Measurements from ENCODE around the gene NAA16.
"Not testable (repeated sequence)": the region's sequence is repeated elsewhere in the genome, so short reads cannot be mapped to it uniquely, and the experiment has no call there.

NAA16 gene

DNA sequence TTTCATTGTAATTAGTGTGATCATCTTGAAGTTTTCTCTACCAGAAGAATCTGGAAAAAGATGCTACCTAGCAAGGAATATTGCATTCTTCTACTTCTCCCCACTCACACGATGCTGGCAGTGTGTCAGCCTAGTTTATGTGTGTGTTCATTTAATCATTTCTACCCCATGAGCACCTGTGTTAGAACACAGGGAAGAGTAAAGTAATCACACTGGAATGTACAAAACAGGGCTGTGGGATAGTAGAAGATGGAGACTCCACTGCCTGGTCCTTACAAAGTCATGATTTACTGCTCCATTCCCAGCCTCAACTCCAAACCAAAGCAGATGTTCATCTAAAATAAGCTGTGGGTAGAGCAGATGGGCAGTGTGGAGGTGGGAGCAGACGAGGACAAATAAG, 98.5 kb downstream of the NAA16 start:
- no peak for DNase-seq (ENCODE audit: low spot score)

DNA sequence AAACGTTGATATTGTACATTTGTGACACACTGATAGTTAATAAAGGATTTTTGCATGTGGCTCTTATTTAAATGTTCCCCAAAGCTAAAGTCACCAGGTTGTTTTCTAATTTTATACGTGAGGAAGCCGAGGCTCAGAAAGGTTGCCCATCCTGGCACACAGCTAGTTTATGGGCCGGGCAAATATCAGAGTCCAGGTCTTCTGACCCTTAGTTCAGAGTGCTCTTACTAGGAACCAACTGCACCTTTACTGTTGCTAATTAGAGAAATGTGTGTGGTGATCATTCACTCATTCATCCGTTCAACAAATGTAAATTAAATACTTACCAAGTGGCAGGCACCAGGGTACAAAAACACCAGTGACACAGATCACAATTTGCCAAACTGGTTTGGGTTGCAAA, 100.0 kb downstream of the NAA16 start:
- DNase-seq (ENCODE audit: low spot score): no peak

DNA sequence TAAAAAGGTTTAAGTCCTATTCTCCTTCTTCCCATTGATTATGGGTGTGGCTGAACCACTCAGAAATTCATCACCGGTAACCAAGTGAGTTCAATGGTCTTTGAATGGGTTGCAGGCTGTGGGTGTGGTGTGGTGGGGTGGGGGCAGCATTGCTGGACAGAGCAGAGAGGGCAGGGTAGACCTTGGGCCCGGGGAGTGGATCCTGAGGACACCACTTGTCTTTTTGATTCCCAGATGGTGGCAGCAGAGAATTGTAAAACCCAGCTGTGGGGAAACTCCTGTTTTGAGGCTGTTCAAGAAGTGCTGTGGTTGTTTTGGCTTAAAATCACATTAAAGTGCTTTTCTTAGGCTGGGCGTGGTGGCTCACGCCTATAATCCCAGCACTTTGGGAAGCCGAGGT, 100.5 kb downstream of the NAA16 start:
- peak; percentile 63 for DNase-seq (ENCODE audit: low spot score)

DNA sequence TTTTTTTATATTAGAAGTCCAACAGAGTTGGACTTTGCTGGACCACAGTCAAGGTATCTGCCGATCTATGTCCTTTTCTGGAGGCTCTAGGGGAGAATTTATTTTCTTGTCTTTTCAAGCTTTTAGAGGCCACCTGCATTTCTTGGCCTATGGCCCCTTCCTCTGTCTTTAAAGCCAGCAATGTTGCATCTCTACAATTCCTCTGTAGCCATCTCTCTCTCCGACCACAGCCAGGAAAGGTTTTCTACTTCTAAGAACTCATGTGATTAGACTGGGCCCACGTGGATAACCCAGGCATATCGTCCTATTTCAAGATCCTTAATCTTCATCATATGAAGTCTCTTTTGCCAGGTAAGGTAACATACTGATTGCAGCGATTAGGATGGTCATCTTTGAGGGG, 102.8 kb downstream of the NAA16 start:
- DNase-seq (ENCODE audit: low spot score): no peak

DNA sequence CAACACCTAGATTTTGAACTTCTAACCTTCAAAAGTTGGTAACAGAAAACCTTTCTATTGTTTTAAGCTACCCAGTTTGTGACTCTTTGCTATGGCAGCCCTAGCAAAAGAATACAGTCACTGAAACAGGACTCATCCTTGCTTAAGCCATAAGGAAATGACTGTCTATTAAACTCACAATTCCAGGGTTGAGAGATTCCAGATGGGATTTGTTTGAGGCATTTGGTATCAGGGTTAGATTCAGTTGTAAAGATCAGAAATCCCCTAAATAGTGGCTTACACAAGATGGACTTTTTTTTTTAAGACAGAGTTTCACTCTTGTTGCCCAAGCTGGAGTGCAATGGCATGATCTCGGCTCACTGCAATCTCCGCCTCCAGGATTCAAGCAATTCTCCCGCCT, 105.2 kb downstream of the NAA16 start:
- no peak for DNase-seq (ENCODE audit: low spot score)

DNA sequence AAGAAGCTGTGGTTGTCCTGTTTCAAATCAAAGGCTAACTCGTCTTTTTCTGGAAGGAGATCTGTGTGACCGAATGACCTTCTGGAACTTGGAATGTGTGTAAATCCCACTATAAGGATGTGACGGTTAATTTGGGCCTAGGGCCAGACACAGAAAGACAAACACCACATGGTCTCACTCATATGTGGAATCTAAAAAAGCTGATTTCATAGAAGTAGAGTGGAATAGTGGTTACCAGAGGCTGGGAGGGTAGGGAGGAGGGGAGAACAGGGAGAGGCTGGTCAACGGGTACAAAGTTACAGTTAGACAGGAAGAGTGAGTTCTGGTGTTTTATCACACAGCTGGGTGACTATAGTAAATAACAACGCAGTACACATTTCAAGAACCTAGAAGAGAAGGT, 107.0 kb downstream of the NAA16 start:
- no peak for DNase-seq (ENCODE audit: low spot score)

DNA sequence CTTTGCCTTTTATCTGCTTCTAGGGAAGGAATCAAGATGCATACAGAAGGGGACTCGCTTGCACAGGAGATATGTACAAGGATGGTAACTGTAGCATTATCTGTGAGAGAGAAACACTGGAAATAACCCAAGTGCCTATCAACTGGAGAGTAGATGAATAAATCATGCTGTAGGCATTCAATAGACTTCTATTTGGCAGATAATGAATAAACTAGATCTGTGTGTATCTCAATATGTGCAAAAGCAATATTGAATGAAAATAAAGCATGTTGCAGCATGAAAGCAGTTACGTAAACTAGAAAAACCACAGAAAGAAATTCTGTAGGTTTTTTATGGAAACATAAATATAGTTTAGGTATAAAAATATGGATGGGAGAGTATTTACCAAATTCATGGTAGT, 107.7 kb downstream of the NAA16 start:
- no peak for DNase-seq (ENCODE audit: low spot score)

DNA sequence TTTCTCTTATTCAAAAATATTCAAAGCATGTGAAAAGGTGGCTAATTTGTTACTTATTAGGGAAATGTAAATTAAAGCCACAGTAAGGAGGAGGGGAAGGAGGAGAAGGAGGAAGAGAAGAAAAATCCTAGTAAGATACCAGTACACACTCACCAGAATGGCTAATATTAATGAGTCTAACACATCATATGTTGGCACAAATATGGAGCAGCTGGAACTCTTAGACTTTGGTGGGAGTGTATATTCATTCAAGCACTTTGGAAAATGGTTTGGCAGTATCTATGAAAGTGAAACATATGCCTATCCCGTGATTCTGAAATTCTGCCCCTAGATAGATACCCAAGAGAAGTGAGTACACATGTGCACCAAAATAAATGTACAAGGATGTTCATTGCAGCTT, 108.1 kb downstream of the NAA16 start:
- no peak for DNase-seq (ENCODE audit: low spot score)

DNA sequence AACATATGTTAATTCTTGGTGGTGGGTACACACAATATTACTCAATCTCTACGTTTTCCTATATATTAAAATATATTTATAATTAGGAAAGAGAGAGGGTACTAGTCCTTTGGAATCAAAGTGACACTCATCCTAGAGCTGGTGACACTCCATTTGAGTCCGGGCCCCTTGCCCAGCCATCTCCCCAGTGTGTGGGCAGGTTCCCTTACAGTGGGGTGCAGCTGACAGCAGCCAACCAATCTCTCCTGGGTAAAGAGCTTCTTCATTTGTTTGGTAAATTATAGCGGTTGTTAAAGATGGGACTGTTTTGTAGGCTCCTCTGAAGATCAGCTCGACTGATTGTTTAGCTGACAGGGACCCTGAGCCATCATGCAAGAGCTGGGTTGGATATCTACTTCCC, 109.1 kb downstream of the NAA16 start:
- no peak for DNase-seq (ENCODE audit: low spot score)

DNA sequence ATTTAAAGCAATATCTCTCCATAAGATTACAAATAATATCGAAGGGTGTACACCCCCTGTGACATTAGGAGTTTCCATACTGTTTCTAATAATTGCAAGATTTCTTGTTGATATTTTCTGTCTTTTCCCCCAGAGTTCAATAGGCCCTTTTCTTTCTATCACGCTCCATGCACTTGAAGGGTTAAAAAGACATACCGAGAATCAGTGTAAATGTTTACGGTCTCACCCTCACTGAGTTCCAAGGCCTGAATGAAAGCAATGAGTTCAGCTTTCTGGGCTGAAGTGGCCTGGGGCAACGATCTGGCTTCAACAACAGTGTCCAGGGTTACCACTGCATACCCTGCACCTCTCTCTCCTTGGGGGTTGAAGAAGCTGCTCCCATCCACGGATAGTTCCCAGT, 110.3 kb downstream of the NAA16 start:
- DNase-seq (ENCODE audit: low spot score): not testable (repeated sequence)

DNA sequence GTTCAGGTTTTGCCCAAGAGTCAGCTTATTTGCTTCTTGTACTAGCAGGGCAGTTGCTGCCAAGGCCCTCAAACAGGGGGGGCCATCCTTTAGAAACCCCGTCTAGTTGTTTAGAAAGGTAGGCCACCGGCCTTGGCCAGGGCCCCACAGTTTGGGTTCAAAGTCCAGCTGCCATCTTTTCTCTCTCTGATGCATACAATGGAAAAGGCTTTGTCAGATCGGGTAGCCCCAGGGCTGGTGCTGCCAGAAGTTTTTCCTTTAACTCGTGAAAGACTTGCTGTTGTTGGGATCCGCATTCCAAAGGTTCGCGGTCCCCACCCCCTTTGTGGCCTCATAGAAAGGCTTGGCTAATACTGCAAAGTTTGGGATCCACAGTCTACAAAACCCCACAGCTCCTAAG, 110.9 kb downstream of the NAA16 start:
- not testable (repeated sequence) for DNase-seq (ENCODE audit: low spot score)

DNA sequence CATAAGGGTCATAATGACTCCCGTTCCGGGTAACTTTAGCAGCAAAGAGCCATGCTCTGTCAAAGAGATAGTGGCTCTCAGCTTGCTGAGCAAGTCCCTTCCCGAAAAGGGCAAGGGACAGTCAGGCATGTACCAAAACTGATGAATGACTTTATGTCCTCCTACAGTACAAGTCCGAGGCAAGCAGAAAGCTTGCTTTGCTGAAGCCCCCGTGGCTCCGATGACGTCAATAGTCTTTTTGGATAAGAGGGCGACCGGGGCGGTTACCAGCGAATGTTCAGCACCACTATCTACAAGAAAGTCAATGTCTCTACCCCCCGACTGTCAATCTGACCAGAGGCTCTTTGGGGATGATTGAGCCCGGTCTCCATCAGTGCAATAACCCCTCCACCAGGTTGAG, 112.2 kb downstream of the NAA16 start:
- DNase-seq (ENCODE audit: low spot score): not testable (repeated sequence)

DNA sequence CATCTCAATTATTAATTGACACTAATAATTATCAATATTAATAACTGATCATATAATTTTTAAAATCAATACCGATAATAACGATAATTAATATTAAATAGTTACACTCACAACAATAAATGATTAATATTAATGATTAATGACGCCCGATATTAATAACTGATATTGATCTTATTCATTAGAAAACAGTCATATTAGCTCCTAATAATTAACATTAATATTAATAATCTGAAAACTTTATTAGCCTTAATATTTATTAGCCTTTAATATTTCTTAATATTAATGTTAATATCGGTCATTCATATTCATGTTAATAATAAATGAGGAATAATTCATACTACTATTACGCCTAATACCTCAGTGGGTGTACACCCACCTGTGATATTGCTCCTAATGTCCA, 113.6 kb downstream of the NAA16 start:
- not testable (repeated sequence) for DNase-seq (ENCODE audit: low spot score)

DNA sequence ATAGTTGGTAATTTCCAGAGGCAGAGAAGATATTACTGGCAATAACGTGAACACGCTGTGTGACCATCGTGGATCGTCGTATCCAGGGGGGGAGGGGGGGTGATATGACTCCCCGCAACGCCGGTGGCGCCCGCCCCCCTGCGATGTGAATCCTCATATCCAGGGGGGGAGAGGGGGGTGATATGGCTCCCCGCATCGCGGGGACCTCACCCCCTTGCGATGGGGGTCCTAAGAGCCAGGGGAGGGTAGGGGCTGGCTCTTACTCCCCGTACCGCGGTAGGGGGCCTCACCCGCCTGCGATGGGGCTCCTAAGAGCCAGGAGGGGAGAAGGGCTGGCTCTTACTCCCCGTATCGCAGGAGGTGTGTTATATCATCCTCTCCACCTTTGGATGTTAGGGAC, 115.0 kb downstream of the NAA16 start:
- no peak for DNase-seq (ENCODE audit: low spot score)

All from GM03348 (cell line).